Activated naive CD4-positive, alpha-beta T cell (primary cell): ENCODE data around the gene TUBE1.
A peak's percentile ranks its signal among the peaks of the same experiment; 100 is the strongest.
"Not testable (repeated sequence)": the region's sequence is repeated elsewhere in the genome, so short reads cannot be mapped to it uniquely, and the experiment has no call there.

Experiments used
- DNase-seq, 4 experiments: peaks; one replicate each; lab custom pipeline; 2025; lab: John Stamatoyannopoulos, UW

TUBE1 gene, protein sequence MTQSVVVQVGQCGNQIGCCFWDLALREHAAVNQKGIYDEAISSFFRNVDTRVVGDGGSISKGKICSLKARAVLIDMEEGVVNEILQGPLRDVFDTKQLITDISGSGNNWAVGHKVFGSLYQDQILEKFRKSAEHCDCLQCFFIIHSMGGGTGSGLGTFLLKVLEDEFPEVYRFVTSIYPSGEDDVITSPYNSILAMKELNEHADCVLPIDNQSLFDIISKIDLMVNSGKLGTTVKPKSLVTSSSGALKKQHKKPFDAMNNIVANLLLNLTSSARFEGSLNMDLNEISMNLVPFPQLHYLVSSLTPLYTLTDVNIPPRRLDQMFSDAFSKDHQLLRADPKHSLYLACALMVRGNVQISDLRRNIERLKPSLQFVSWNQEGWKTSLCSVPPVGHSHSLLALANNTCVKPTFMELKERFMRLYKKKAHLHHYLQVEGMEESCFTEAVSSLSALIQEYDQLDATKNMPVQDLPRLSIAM

DNA sequence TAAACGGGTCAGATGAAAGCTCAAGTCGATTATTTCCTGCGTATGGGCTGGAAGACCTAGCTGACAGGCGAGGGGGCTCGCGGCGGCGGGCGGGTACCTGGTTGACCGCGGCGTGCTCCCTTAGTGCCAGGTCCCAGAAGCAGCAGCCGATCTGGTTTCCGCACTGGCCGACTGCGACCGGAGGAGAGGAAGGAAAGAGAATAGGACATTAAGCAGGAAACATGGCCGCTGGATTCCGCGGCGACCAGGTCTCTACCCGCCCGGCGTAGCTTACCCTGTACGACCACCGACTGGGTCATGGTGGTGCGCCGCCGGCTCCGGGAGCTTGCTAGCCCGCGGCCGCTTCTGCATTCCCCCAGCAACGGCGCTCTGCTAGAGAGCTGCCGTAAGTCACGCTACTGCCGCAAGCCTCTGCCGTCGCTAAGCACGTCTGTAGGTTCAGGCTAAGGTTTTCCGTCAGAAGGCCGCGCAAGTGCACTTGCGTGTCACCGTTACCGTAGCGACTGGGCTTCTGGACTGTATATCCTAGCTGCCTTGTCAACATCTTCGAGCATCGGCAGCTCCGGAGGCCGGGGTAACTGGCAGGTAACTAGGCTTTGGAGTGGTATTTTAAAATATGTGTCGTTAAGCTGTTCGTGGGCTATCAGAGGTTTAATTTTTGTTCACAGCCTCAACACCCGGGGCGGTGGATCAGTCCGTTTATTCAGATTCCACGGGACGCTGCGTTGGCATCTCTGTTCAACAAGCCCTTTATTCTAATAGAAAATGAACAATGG lies at the start of gene TUBE1, which contains the start of gene FAM229B:
TUBE1 (minus strand) TSS at position 347 of the 776 bp plus-strand sequence; CDS start at position 299, 48 bp downstream.
FAM229B (plus strand) TSS at position 456 of the 776 bp plus-strand sequence. CDS start 11,693 bp downstream, outside the sequence.
- peak; percentile 56 to 80 (median 74) for DNase-seq

DNA sequence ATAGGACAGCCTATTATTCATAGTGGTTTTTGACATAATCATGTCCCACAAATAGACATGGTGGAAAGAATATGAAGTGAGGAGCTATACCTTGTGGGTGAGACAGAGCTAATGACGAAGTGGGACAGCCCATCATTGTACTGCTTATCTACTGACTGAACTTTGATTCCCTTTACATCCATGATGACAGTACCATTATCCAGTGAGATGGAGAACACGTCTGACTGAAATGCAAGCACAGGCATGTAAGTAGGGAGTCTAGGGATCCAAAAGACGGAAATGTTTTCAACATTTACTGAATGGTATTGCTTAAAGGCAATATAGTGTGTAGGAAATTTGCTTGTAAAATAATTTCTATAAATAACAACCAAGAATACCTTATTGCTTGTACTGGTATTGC lies 43.6 kb upstream of the TUBE1 start:
- DNase-seq: no peak

DNA sequence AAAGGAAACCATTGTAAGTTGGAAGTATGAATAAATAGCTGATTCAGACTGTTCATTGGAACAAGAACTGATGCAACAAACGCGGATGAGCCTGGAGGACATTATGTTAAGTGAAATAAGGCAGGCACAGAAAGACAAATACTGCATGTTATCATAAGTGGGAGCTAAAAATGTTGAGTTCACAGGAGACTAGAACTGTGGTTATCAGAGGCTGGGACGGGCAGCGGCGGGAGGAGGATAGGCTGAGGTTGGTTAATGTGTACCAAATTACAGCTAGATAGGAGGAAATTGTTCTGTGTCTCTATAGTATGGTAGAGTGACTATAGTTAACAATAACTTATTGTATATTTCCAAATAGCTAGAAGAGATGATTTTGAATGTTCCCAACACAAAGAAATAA lies 40.9 kb upstream of the TUBE1 start:
- no peak for DNase-seq

DNA sequence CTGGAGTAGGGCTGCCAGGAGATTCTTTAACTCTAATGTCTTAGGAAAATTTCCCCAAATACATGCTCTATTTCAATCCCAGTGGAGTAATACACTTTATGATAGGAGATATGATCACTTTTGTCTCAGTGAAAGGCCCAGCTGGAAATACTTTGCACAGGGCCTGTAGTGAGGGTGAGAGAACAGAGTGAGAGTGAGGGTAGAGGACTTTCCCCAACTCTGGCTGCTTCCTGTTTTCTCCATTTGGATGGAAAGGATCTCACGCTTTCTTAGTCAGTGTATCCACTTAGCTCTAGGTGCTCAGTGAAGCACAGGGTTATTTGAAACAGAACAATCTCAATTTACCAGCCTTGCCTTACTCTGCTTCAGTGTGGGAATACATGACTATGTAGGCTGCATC lies 36.7 kb upstream of the TUBE1 start:
- DNase-seq: no peak

DNA sequence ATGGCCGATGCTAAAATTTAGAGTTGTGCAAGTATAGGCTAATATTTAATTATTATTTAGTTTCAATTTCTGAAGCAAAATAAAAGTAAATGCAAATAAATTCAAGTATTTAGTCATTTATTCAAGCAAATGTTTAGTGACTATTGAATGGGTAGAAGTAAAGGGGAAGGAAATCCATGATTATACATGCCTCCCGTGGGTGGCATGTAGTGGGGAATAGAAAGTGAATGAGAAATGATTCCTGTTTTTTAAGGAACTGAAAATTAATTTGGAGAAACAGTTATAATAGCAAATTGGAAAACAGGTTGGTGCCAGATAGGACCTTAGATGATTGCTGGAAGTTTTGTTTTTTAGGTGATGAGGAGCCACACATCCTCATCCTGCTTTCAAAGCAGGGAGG lies 35.5 kb upstream of the TUBE1 start:
- DNase-seq: no peak

DNA sequence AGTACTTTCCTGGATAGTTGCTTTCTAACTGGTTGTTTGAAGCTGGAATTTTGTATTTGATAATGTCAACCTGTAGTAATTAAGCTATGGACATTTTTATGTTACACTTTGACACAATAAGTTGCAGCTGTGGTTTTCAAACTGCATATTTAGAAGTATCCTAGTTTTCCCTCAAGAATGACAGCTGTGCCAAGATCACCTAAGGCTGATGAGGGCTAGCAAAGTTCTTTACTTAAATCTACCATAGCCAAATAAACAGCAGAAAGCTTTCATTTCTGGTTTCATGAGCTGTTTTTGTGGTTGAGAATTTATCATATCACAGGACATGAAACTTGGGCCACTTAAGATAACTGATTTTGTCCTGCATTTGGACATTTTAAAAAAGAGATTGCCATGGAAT lies 30.8 kb upstream of the TUBE1 start:
- no peak for DNase-seq

DNA sequence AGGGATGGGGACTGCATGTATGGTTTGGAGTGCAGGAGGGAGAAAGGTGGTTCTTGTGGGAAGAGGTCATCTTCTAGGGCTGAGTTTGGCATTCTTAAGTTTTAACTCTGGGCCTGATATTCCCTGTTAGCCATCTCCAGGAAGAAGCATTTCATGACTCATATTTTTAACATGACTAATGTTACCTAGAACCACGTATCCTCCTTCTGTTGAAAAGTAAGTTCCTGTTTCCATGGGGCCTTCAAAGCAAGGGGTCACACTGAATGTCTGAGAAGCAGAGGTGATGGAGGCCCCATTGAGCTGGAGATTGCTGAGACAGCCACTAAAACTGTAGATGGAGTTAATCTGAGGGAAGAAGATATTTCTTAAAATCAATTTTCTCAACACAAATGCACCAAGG lies 30.3 kb upstream of the TUBE1 start:
- no peak for DNase-seq

DNA sequence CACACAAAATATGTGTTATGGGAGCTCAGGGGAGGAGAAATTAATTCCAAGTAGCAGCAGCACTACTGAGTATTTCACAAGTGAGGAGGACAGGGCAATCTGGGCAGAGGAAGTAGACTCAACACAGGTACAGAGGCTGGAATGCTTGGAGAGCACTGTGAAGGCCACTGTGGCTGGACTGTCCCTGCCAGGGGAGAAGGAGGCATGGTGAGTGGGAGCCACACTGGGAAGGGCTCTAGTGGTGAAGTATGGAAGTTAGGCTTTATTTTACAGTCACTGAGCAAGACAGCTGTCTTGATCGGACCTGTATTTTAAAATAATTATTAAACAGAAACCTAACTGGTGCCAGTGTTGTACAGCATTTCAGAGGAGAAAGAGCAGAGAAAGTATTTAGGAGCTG lies 28.9 kb upstream of the TUBE1 start:
- DNase-seq: no peak

DNA sequence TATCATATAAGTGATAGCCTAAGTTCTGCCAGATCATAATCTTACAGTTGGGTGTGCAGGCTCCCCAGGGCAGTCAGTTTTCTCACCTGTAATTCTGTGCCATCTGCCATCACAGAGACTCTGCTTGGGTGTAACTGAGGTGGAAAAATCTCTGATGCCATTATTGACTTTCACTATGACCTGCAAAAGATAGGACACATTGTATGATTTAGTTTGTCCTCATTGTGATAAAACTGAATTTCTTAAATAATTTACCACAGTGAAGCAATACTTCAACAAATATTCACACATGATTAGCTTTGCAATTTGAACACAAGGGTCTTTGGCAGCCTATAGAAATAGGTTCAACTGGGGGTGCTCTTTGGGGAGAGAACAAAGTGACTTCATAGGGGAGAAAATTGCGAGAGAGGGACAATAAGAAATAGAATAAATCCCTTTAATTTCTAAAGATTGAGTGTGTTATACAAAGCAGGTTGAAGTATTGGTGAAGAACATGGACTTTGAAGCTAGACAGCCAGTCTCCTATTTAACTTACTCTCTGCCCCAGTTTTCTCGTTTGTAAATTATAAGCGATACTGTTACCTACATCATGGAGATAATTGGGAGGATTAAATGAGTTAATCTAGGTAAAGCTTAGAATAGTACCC lies 27.4 kb upstream of the TUBE1 start:
- no peak for DNase-seq

DNA sequence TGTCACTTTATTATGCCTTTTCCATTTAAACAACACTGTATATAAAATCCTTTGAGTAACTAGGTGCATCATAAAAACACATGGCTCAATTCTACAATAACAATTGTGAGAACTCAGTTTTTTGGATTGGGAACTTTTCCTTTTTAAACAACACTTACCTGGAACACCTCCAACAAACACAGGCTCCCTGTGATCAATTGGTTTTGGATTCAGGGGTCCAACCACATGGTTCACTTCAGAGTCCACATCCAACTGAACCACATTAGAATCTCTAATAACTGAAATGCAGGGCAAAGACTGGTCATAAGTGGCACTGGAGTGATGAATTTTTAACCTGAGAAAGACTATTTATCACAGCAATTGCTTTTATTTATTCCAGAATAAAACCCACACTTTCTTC lies 26.6 kb upstream of the TUBE1 start:
- DNase-seq: no peak

DNA sequence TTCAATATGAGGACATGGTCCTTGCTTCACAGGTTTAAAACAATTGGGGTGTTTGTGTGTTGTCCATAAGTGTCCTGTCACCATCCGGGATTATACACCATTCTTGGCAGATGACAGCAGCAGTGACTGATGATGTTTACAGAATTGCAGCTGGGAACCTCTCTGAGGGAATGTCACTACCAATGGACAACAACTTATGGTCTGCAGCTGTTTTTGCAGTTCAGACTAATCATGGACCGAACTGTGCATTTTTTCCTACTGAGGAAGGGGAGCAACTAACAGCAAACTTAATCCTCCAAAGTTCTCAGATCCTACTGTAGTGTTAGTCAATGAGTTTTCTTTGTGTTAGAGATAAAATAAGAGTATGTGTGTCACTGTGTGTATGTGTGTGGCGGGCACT lies 26.1 kb upstream of the TUBE1 start:
- no peak for DNase-seq

DNA sequence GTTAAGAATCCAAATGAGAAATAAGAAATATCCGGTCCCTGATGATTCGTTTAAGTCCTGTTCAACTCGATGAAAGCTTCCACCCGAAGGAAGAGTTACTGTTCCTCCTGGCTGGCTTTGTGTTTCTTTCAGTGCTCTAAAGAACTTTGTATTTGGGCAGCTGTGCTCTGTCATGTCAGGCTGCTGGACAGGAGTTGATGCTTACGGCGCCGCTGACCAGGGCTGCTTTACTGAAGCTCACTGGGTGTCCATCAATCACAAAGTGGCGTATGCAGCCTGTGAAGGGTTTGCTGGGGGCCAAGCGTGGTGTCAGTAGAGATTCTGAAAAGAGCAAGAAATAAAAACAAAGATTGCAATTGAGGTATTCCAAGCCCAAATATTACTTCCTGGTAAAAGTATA lies 22.0 kb upstream of the TUBE1 start:
- no peak for DNase-seq

DNA sequence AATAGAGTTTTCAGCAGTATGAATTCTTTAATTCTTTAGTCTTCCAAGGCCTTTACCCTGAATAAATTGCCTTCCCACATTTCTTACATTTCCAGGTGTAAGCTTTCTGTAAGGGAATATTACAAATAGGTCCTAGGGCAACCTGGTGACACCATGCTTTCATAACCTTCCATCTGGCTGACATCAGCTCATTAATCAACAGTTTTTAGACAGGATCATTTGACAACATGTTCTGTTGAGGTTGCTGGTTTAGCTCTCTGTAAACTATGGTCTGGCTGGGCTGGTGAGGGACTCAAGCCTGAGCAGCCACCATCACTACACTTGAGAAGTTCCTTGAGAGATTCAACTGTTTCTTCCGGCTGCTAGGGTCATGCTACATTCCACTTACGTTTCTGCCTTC lies 19.3 kb upstream of the TUBE1 start:
- DNase-seq: no peak

DNA sequence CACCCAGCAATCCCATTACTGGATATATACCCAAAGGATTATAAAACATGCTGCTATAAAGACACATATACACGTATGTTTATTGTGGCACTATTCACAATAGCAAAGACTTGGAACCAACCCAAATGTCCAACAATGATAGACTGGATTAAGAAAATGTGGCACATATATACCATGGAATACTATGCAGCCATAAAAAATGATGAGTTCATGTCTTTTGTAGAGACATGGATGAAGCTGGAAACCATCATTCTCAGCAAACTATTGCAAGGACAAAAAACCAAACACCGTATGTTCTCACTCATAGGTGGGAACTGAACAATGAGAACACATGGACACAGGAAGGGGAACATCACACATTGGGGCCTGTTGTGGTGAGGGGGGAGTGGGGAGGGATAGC lies 18.7 kb upstream of the TUBE1 start:
- not testable (repeated sequence) for DNase-seq

DNA sequence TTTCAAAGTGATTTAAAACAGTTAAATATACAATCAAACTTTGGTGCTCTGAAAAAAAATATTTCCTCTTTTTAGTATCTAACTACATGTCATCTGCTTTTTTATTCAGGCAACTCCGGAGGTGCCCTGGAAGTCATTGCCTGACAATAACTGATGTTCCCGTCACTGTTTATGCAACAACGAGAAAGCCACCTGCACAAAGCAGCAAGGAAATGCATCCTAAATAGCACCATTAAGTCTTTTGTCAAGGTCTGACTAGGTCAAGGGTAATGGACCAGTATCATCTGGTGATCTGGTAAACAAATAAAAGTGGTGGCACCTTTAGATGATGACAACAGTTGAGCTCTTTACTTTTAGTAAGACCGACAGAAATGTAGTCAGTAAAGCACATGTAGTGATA lies 13.3 kb upstream of the TUBE1 start:
- no peak for DNase-seq

DNA sequence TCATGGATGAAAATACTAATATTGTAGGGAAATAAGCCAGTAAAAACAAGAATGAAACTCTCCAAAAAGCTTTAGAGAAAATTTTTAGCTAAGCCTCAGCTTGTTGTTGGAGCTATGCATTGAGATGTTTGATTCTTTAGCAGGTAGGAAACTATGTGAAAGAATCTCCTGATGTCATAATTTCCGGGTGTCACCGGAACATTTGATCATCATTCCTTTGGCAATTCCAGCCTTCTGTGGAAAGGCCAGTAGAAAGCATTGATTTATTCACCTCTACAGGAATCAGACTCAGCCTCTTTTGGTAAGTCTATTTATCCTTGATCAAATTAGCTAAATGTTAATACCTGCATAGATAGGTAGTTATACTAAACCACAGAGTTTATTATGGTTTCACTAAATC lies 9.6 kb upstream of the TUBE1 start:
- DNase-seq: no peak

DNA sequence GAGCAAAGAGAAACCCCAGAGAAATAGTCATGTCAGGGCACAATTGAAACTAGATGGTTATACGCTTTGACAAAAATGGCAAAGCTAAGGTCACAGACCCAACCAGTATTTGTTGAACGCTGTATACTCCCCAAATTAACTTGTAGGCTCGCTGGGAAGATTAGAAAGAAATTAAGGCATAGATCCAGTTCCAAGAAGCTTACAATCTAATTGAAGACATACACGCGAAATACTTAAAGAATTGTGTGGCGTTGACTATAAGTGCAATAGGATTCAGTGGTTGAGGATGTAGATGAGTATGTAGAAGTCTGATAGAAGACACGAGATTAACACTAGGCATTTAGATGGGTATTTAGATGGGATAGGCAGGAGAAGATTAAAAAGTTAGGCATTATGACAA lies 634 bp upstream of the TUBE1 start:
- no peak for DNase-seq

DNA sequence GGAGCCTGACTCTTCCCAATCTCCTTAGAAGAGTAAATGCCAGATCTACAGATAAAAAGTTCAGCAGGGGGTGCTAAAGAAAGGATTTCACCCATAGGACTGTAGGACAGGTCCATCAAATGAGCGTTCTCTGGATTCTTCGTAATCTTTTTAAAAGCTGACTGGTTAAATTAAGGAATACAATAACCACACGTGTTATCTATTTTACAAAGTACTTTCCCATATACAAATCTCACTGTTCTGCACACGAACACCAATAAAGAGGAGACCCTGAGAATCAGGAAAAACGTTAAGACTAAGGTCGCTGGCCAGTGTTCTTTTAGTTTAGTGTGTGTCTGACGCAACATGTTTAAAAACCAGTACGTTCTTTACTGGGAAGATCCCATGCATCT lies 542 bp downstream of the TUBE1 start:
- DNase-seq: no peak

DNA sequence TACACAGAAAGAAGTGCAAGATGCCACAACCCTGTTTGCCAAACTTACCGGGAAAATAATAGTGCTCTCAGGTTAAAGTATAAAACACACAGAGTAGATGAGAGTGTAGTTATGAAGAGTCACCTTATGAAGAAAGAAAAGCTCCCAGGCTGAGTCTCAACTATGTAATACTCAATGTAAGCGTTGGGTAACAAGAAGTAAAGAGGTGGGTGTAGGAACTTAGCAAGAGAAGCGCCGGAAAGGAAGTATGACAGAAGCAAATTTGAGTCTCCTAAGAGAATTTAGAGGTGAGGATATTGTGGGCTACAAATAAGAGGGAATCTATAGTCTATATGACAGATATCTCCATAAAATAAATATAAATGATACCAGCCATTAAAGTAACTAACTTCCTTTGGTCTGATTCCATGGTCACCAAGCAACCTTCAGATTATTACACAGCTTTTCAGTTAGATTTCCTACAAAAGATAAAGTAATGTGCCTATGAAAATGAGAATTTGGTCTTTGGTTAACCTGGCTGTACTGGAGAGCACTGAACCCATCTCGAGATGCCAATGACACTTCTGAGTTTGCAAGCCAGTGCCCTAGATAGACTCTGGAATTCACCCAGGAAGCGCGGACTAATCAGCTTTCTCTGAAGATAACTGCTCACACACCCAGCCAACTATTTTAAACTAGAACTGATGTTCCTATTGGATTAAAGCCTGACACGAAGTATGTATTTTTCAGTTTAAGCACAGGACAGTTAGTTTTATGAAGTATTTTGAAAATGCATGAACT lies 1.8 kb downstream of the TUBE1 start:
- DNase-seq: no peak

DNA sequence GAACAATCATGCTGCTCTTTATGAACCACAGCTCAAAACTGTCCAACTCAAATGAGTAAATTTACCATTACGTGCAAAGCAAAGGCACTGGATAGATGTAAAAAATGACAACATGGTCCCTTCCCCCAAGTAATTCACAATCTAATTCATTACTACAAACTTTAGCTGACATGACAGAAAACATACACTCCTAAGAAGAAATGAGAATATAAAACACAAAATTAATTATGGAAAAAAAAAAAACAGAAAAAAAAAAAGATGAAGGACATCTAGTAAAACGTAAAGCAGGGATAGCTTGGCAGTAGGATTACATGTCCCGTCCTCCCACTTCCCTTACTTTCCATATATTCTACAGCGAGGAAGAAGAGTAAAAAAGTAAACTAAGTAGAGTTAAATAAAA lies 5.7 kb downstream of the TUBE1 start:
- DNase-seq: no peak

DNA sequence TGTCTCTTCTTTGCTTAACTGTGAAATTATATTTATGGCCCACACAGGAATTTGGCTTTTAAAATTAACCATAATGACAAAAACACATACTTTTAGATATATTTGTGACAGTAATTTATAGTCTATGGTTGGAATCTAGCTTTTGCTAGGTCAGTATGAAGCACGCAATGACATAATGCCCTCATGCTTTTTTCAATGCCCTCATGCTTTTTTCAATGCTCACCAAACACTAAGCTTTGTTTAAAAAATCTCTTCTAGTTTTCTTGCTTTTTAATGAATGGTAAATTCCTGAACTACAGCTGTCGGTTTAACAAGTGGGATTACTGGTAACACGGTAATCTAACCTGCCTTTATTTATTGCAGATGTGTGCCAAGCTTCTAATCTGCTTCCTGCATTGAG lies 20.7 kb downstream of the TUBE1 start:
- DNase-seq: no peak

DNA sequence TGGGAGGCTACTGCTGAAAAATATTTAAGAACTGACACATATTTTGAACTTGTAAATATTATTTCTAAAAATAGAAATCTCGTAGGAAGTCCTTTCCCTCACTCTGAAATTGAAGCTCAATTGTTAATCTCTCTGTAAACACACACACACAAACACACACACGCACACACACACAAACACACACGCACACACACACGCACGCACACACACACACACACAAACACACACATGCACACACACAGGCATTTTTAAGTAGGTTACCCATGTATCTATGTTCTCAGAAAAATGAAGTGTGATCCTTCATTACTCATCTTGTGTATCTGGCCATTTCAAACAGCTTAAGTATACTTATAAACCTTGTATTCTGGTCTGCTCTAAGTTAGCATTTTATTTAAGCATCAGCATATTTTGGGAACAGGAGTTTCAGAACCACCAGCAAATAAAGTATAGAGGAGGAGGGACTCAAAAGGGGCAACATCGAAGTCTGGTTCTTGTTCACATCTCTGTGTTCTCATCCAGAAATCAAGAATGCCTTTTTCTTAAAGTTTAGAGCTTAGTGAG lies 21.8 kb downstream of the TUBE1 start:
- no peak for DNase-seq
